ENCODE data around the gene FAM177B.

- TF ChIP-seq CTCF (IDR thresholded peaks at IDR 0.05; ENCODE audit: low read length) (no peak), EZH2 (optimal IDR thresholded peaks at IDR 0.05; ENCODE audit: low read depth, low read length) (no peak), EZH2phosphoT487 (IDR thresholded peaks at IDR 0.05; ENCODE audit: low read length) (no peak)
Observed at GRCh38 chr1:222781251-222781650, 44.2 kb downstream of the FAM177B start.
